Measurements from ENCODE around the gene CCR5AS.
"Not testable (repeated sequence)": the region's sequence is repeated elsewhere in the genome, so short reads cannot be mapped to it uniquely, and the experiment has no call there.

The CCR5AS gene

GRCh38 chr3:46393554-46394434, 13.1 kb downstream of the CCR5AS start:
- ATAC-seq (ENCODE audit: low read depth in 2 of 2) (no peak), DNase-seq (no peak)
- H3K4me3 Mint-ChIP-seq, result no peak overlapping the region
- H3K9me3 Mint-ChIP-seq, result no peaks in the 10 kb centered on the region
- H3K27me3 Mint-ChIP-seq, result no peaks in the 10 kb centered on the region
- peak overlapping the region in 1 of 6 donors; percentile 54 for H3K27ac Mint-ChIP-seq
- H3K36me3 Mint-ChIP-seq, result no peaks in the 10 kb centered on the region
- H3K4me1 Mint-ChIP-seq, result peaks cover 21 to 28% (median 26%) of the 10 kb centered on the region in 3 donors

- ATAC-seq (ENCODE audit: low read depth in 2 of 2) (no peak), DNase-seq (no peak)
- no peak overlapping the region for H3K27ac Mint-ChIP-seq
- H3K4me3 Mint-ChIP-seq, result no peak overlapping the region
- no peaks in the 10 kb centered on the region for H3K27me3 Mint-ChIP-seq
- peaks cover 21 to 28% (median 26%) of the 10 kb centered on the region in 3 donors for H3K4me1 Mint-ChIP-seq
- H3K36me3 Mint-ChIP-seq, result no peaks in the 10 kb centered on the region
- H3K9me3 Mint-ChIP-seq, result no peaks in the 10 kb centered on the region
These were observed 13.9 kb downstream of the CCR5AS start for GRCh38 chr3:46393011-46393410.

GRCh38 chr3:46391526-46391925, 15.3 kb downstream of the CCR5AS start:
- ATAC-seq (ENCODE audit: low read depth in 2 of 2); H3K4me3 Mint-ChIP-seq: not testable (repeated sequence)

GRCh38 chr3:46389306-46389705, 17.6 kb downstream of the CCR5AS start:
- Mint-ChIP-seq H3K4me1 (peaks cover 12 to 16% (median 15%) of the 10 kb centered on the region in 3 donors), H3K36me3 (no peaks in the 10 kb centered on the region), H3K9me3 (no peaks in the 10 kb centered on the region), H3K4me3 (no peak overlapping the region), H3K27me3 (no peaks in the 10 kb centered on the region), H3K27ac (no peak overlapping the region)
- ATAC-seq (ENCODE audit: low read depth in 2 of 2), result no peak
- no peak for DNase-seq

More at GRCh38 chr3:46391526-46391925, 15.3 kb downstream of the CCR5AS start:
- H3K9me3 Mint-ChIP-seq, H3K27me3 Mint-ChIP-seq, H3K36me3 Mint-ChIP-seq, DNase-seq: not testable (repeated sequence)
- peaks cover 15 to 19% (median 18%) of the 10 kb centered on the region in 3 donors for H3K4me1 Mint-ChIP-seq
- peak overlapping the region in 1 of 6 donors; percentile 30 for H3K27ac Mint-ChIP-seq

GRCh38 chr3:46388847-46389246, 18.0 kb downstream of the CCR5AS start:
- H3K36me3 Mint-ChIP-seq, result not testable (repeated sequence)
- peaks cover 14 to 20% (median 20%) of the 10 kb centered on the region in 3 donors for H3K4me1 Mint-ChIP-seq

GRCh38 chr3:46386205-46386604, 20.7 kb downstream of the CCR5AS start:
- no peak for ATAC-seq (ENCODE audit: low read depth in 2 of 2)
- no peaks in the 10 kb centered on the region for H3K9me3 Mint-ChIP-seq
- DNase-seq, result no peak
- peak overlapping the region in 2 of 8 donors; percentile 6 to 27 for H3K4me3 Mint-ChIP-seq
- H3K36me3 Mint-ChIP-seq, result no peaks in the 10 kb centered on the region
- H3K27ac Mint-ChIP-seq, result no peak overlapping the region
- H3K27me3 Mint-ChIP-seq, result no peaks in the 10 kb centered on the region
- H3K4me1 Mint-ChIP-seq, result peaks cover 25 to 33% (median 31%) of the 10 kb centered on the region in 3 donors

More at GRCh38 chr3:46388847-46389246, 18.0 kb downstream of the CCR5AS start:
- H3K27ac Mint-ChIP-seq; ATAC-seq (ENCODE audit: low read depth in 2 of 2); H3K27me3 Mint-ChIP-seq; DNase-seq; H3K9me3 Mint-ChIP-seq; H3K4me3 Mint-ChIP-seq: not testable (repeated sequence)

GRCh38 chr3:46383951-46384330, 22.9 kb downstream of the CCR5AS start:
- Mint-ChIP-seq H3K4me1 (peaks cover 37 to 47% (median 46%) of the 10 kb centered on the region in 3 donors), H3K36me3 (no peaks in the 10 kb centered on the region), H3K9me3 (no peaks in the 10 kb centered on the region), H3K27ac (peak overlapping the region in 5 of 6 donors; percentile 12 to 93 (median 81)), H3K4me3 (peak overlapping the region; percentile 46 to 88 (median 80)), H3K27me3 (no peaks in the 10 kb centered on the region)
- DNase-seq (peak; percentile 34), ATAC-seq (ENCODE audit: low read depth in 2 of 2) (peak; percentile 72)

- Mint-ChIP-seq H3K36me3 (no peaks in the 10 kb centered on the region), H3K27me3 (no peaks in the 10 kb centered on the region), H3K4me1 (peaks cover 38 to 49% (median 48%) of the 10 kb centered on the region in 3 donors), H3K4me3 (peak overlapping the region; percentile 46 to 88 (median 80)), H3K27ac (peak overlapping the region; percentile 81 to 94 (median 90)), H3K9me3 (no peaks in the 10 kb centered on the region)
- peak; percentile 56 for DNase-seq
- ATAC-seq (ENCODE audit: low read depth in 2 of 2), result peak; percentile 80 to 85
These were observed 23.5 kb downstream of the CCR5AS start for GRCh38 chr3:46383211-46383950.

GRCh38 chr3:46381625-46382024, 25.2 kb downstream of the CCR5AS start:
- Mint-ChIP-seq H3K27ac (no peak overlapping the region), H3K4me3 (no peak overlapping the region), H3K4me1 (peaks cover 42 to 52% (median 51%) of the 10 kb centered on the region in 3 donors), H3K9me3 (no peaks in the 10 kb centered on the region), H3K27me3 (no peaks in the 10 kb centered on the region), H3K36me3 (no peaks in the 10 kb centered on the region)
- no peak for ATAC-seq (ENCODE audit: low read depth in 2 of 2)
- DNase-seq, result no peak

- Mint-ChIP-seq H3K36me3 (no peaks in the 10 kb centered on the region), H3K9me3 (no peaks in the 10 kb centered on the region), H3K4me1 (peaks cover 36 to 45% (median 44%) of the 10 kb centered on the region in 3 donors), H3K4me3 (peak overlapping the region in 5 of 8 donors; percentile 3 to 61 (median 47)), H3K27me3 (no peaks in the 10 kb centered on the region), H3K27ac (peak overlapping the region in 3 of 6 donors; percentile 34 to 76 (median 46))
- ATAC-seq (ENCODE audit: low read depth in 2 of 2) (no peak), DNase-seq (no peak)
These were observed 26.2 kb downstream of the CCR5AS start for GRCh38 chr3:46380471-46381221.

- Mint-ChIP-seq H3K27me3 (peaks cover 5 to 11% (median 8%) of the 10 kb centered on the region in 3 donors), H3K27ac (no peak overlapping the region), H3K4me1 (peaks cover 24 to 29% (median 27%) of the 10 kb centered on the region in 3 donors), H3K4me3 (no peak overlapping the region), H3K9me3 (no peaks in the 10 kb centered on the region), H3K36me3 (no peaks in the 10 kb centered on the region)
- DNase-seq, result peak; percentile 35
- peak in 1 of 2 donors; percentile 58 for ATAC-seq (ENCODE audit: low read depth in 2 of 2)
These were observed 28.4 kb downstream of the CCR5AS start for GRCh38 chr3:46378426-46378942.

GRCh38 chr3:46375814-46376213, 31.1 kb downstream of the CCR5AS start:
- no peak overlapping the region for H3K4me3 Mint-ChIP-seq
- no peak overlapping the region for H3K27ac Mint-ChIP-seq
- no peaks in the 10 kb centered on the region for H3K36me3 Mint-ChIP-seq
- no peaks in the 10 kb centered on the region for H3K9me3 Mint-ChIP-seq
- DNase-seq (no peak), ATAC-seq (ENCODE audit: low read depth in 2 of 2) (no peak)
- H3K4me1 Mint-ChIP-seq, result peaks cover 14 to 20% (median 19%) of the 10 kb centered on the region in 3 donors
- peaks cover 5 to 14% (median 11%) of the 10 kb centered on the region in 3 donors for H3K27me3 Mint-ChIP-seq

- no peaks in the 10 kb centered on the region for H3K36me3 Mint-ChIP-seq
- H3K4me1 Mint-ChIP-seq, result peaks cover 8 to 19% (median 16%) of the 10 kb centered on the region in 3 donors
- H3K27ac Mint-ChIP-seq, result no peak overlapping the region
- peaks cover 5 to 14% (median 11%) of the 10 kb centered on the region in 3 donors for H3K27me3 Mint-ChIP-seq
- H3K4me3 Mint-ChIP-seq, result no peak overlapping the region
- DNase-seq, result no peak
- no peak for ATAC-seq (ENCODE audit: low read depth in 2 of 2)
- H3K9me3 Mint-ChIP-seq, result no peaks in the 10 kb centered on the region
These were observed 31.6 kb downstream of the CCR5AS start for GRCh38 chr3:46375218-46375617.

Data from naive B cell (primary cell).